ENCODE data around the gene TBC1D16.
"Not testable (repeated sequence)": the region's sequence is repeated elsewhere in the genome, so short reads cannot be mapped to it uniquely, and the experiment has no call there.

Gene TBC1D16

GRCh38 chr17:80002690-80003490, 32.8 kb downstream of the TBC1D16 start:
- DNase-seq = no peak

GRCh38 chr17:80002070-80002641, 33.5 kb downstream of the TBC1D16 start:
- no peak for DNase-seq

GRCh38 chr17:80000981-80001775, 34.5 kb downstream of the TBC1D16 start:
- no peak for DNase-seq

- no peak for DNase-seq
Observed at GRCh38 chr17:80000136-80000535, 35.5 kb downstream of the TBC1D16 start.

- no peak for DNase-seq
Observed at GRCh38 chr17:79997011-79997660, 38.5 kb downstream of the TBC1D16 start.

- no peak for DNase-seq
Observed at GRCh38 chr17:79996291-79996690, 39.4 kb downstream of the TBC1D16 start.

- DNase-seq = no peak
Observed at GRCh38 chr17:79995696-79996095, 40.0 kb downstream of the TBC1D16 start.

GRCh38 chr17:79994602-79995001, 41.1 kb downstream of the TBC1D16 start:
- no peak for DNase-seq

- DNase-seq = not testable (repeated sequence)
Observed at GRCh38 chr17:79994228-79994569, 41.5 kb downstream of the TBC1D16 start.

GRCh38 chr17:79993390-79994227, 42.1 kb downstream of the TBC1D16 start:
- DNase-seq = no peak

GRCh38 chr17:79992649-79993389, 42.9 kb downstream of the TBC1D16 start:
- no peak for DNase-seq

- no peak for DNase-seq
Observed at GRCh38 chr17:79991924-79992648, 43.6 kb downstream of the TBC1D16 start.

GRCh38 chr17:79991140-79991923, 44.3 kb downstream of the TBC1D16 start:
- DNase-seq = peak; percentile 71

GRCh38 chr17:79990704-79991103, 45.0 kb downstream of the TBC1D16 start:
- no peak for DNase-seq

- DNase-seq = no peak
Observed at GRCh38 chr17:79990051-79990592, 45.5 kb downstream of the TBC1D16 start.

- no peak for DNase-seq
Observed at GRCh38 chr17:79989106-79989835, 46.4 kb downstream of the TBC1D16 start.

GRCh38 chr17:79988185-79988971, 47.3 kb downstream of the TBC1D16 start:
- DNase-seq = no peak

GRCh38 chr17:79987935-79988184, 47.8 kb downstream of the TBC1D16 start:
- DNase-seq = no peak
